ENCODE measurements around the gene CALCOCO2. TPM values are rescaled to one million over a fixed set of nuclear protein-coding genes. Genes with fewer than 3 reads are reported as not detected.

Gene CALCOCO2
- total RNA-seq, 1 experiment from 2014 or later = 65.2 TPM

DNA sequence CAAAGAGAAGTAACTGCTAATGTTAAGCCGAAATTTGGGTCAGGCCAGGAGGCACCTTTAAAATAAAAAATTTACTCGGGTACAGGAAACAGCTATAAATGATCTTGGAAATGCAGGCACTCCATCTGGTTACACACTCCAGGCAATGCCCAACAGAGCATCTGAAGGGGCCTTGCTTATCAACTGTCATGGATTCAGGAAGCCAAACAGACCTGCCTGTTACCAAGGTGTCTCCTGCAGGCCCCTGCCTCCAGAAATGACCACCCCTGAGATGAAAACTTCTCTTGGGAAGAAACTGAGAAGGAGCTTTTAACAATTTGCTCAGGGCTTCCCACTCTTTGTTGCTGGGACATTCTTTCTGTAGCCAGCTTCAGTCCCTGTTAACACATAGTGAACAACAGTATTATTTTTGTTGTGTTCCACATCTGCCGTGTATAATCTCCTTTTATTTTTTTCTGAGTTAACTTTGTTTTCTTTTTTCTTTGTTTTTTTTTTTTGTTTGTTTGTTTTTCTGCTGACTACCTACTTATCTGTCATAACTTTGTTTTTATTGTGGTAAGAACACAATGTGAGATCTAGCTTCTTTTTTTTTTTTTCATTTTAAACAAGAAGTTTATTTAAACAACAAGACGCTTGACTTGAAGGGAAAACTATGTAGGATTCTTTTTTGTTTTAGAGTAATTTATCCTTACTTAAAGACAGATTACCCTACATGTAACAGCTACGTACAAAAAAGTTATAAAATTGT is 43.0 kb downstream of the CALCOCO2 start:
- DNase-seq (ENCODE audit: low read depth) = no peak

DNA sequence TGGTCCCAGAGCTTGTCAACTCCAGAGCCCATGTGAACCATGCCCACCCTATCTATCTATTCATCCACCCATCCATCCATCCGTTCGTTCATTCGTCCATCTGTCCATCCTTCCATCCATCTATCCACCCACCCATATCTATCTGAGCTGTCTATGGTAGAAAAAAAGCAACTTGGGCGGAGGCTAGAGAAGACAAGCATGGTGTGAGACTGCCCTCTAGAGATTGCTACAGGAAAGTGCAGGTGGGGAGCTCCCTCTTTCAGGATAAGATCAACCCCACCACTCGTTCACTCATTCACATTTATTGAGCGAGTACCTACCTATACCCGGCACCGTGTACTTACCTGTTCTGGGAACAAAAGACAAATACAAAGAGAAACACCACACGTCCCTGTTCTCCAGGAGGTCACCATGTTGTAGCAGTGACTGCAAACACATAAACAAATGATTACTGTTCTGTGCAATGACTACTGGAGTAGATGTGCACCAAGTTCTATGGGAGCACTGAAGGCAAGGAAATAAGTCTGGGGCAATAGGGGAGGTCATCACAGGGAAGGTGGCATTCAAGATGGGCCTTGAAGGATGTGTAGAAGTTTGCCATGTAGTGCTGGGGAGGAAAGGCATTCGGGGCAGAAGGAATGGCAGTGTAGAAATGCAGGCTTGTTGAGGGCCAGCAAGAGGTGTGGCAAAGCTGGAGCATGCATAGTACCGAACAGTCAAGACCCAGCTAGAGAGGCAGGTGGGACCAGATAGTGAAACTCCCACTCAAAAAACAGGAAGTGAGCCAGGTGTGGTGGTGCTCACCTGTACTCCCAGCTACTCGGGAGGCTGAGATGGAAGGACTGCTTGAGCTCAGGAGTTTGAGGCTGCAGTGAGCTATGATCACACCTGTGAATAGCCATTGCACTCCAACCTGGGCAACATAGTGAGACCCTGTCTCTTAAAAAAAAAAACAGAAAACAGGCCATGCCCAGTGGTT is 48.4 kb downstream of the CALCOCO2 start:
- peak; percentile 65 for DNase-seq (ENCODE audit: low read depth)

DNA sequence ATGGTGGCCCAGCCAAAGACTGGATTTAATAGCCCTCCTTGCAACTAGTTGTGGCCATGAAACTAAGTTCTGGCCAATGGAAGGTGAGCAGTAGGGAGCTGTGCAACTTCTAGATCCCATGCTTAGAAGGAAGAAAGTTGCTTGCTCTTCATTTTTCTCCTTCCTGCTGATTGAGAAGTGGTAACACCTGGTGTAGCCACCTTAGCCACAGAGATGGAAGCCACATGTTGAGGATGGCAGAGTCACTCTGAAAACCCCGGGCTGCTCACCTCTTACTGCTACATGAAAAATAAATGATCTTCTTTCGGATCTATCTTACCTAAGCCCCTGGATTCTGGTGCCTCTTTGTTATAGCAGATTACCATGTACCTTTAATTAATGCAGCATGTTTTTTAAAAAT is 51.4 kb downstream of the CALCOCO2 start:
- no peak for DNase-seq (ENCODE audit: low read depth)

DNA sequence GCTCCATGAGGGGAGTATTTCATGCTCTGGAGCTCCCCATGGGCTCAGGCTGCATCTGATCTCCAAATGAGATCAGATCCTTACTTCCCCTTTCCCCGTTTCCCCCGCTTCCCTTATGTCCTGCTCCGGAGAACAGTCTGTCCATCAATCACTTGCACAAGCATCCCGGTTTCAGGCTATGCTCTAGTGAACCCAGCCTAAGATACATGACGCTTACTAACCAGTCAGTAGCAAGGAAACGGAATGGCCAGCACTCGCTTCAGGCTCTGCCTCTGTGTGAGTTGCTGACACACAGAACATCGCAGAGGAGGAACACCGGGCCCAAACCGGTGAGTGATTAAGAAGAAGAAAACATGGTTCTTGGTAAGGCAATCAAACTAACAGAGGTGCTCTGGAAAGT is 52.3 kb downstream of the CALCOCO2 start:
- no peak for DNase-seq (ENCODE audit: low read depth)

DNA sequence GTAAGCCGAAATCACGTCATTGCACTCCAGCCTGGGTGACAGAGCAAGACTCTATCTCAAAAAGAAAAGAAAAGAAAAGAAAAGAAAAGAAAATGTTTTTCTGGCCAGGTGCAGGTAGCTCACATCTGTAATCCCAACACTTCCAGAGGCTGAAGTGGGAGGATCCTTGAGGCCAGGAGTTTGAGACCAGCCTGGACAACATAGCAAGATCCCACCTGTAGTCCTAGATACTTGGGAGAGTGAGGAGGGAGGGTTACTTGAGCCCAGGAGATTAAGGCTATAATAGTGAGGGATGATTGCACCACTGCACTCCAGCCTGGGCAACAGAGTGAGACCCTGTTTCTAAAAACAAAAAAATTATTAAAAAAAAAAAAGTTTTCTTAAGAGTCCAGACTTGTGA is 59.3 kb downstream of the CALCOCO2 start:
- DNase-seq (ENCODE audit: low read depth) = no peak

DNA sequence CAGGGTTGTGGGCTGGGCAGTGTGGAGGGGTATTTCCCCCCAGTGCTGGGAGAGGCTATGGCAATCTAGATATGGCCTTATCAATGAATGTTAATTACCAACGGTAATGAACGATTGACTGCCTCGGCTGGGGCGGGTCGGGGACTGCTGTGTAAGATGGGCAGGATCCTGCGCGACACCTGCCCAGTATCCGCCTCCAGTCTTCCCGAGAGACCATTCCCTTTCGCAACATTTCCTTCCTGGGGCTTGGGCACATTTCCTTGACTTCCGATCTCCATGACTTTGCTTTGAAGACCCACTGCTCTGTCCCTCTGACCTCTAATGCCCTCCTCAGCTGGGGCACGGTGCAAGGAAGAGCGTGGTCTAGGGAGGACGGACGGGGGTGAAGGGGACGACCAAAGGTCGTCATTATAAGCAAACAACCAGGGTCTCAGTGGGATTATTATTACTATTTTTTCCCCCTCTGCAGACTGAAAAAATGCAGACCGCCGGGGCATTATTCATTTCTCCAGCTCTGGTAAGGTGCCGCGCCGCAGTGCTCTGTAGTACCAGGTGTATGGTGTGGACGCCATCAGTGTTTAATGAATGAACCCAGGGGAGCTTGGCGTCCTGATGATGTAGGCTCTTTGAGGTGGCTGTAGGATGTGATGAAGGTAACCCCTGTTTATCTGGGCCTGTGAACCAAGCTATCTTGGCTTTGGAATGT is 62.3 kb downstream of the CALCOCO2 start:
- no peak for DNase-seq (ENCODE audit: low read depth)

DNA sequence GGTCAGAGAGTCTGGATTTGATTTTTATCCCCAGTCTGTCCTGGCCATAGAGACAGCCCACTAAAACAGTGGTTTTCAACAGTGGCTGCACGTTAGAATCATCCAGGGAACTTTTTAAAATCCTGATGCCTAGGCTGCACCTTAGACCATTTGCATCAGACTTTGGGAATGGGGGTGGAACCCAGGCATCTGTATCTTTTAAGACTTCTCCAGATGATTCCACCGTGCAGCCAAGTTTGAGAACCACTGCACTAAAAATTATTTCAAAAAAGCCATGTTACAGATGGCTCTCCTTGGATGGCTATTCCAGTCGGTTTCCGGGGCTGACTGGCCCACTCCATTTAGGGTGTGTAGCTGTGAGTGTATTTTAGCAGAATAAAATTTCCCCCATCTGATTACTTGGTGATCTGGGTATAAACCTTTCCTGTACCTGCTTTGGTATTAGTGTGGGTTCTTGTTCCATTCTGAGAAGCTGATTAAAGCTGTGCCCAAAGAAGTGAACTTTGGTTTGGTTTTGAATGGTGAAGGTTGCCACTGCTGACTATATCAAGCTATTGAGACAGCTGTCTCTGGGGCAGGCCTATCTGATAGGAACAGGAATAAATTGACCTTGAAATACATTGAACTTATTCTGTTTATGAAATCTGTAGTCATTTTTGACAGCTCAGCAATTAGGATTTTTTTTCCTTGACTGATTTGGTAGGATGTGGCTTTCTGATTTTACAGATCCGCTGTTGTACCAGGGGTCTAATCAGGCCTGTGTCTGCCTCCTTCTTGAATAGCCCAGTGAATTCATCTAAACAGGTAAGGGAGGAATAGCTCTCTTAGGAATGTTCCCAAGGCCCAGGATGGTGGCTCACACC is 63.0 kb downstream of the CALCOCO2 start:
- no peak for DNase-seq (ENCODE audit: low read depth)

DNA sequence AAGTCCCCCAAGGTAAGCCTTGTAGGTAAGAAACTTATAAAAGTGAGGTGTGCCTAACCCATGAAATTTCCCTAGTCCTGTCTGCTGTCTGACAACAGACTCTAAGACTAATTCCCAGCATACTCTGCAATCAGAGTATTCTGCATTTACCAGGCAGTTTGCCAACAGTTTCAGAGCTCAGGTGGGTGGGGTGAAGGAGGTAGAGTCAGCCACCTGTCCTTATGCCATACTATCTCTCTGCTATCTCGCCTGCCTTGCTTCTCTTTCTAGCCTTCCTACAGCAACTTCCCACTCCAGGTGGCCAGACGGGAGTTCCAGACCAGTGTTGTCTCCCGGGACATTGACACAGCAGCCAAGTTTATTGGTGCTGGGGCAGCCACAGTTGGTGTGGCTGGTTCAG is 64.1 kb downstream of the CALCOCO2 start:
- no peak for DNase-seq (ENCODE audit: low read depth)

DNA sequence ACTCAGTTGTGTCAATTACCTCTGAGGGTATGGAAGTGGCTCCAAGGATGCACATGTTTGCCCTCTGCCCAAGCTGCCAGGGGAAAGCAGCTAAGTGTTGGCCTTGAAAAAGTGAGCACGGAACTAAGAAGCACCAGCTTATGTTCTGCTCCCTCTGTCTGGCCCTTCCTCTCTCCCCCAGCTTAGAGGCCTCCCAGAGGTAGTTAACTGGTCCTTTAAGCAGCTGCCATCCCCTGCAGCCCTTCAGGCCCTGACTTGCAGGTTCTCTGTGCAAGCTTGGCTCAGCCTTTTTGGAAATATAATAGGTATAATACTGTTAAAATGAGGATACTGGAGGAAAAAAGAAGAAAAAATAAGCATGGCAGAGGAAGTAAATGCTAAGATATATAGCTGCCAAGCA is 70.4 kb downstream of the CALCOCO2 start:
- no peak for DNase-seq (ENCODE audit: low read depth)

DNA sequence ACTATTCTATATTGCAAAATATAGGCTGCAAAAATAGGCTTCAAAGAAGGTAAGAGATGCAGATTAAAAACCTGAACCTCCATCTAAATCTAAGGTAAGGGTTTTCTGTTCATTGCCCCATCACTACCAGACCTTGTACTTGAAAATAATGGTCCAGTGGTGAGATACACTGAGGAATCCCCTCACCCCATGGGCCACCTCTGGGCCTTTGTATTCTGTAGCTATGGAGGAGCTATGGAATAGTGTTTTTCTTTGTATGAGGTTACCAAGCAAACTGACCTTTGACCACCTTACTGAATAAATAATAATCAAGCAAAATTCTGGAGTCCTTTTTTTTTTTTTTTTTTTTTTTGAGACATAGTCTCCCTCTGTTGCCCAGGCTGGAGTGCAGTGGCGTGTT is 72.6 kb downstream of the CALCOCO2 start:
- no peak for DNase-seq (ENCODE audit: low read depth)

DNA sequence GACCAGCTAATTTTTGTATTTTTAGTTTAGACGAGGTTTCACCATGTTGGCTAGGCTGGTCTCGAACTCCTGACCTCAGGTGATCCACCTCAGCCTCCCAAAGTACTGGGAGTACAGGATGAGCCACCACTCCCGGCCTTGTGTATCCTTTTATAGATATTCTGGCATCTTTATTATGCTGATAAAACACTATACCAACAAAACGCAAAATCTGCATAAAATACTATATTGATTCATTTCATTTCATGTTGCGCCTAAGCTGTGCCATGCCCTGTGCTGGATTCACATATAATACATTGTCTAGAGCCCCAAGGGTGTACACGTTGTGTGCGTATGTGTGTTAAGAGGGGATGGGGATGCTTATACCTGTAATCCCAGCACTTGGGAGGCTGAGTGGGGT is 73.6 kb downstream of the CALCOCO2 start:
- no peak for DNase-seq (ENCODE audit: low read depth)

DNA sequence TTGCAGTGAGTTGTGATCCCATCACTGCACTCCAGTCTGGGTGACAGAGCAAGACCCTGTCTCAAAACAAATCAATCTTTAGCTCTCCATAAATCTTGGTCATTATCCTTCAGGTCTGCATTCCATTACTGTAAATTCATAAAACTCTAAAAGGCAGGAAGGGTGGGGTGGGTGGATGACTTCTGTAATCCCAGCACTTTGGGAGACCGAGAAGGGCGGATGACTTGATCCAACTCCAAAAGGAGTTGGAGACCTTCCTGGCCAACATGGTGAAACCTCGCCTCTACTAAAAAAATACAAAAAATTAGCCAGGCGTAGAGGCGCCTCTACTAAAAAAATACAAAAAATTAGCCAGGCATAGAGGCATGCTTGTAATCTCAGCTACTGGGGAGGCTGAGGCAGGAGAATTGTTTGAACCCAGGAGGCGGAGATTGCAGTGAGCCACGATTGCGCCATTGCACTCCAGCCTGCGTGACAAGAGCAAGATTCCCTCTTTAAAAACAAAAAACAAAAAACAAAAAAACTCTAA is 75.2 kb downstream of the CALCOCO2 start:
- DNase-seq (ENCODE audit: low read depth) = no peak

DNA sequence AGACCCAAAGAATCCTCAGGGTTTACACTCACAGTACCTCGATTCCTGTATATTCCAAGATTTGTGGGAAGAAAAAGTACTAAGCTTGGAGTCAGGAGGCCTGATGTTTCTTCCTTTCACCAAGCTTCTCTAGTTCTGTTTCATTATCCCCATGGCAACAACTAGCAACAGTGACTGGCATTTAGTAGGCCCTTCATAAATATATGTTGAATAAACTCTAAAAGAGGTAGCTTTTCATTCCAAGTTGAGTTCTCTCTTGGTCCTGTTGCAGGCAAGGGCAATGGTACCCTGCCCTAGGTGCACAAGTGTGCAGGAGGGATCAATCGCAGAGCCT is 76.8 kb downstream of the CALCOCO2 start:
- DNase-seq (ENCODE audit: low read depth) = peak; percentile 72

DNA sequence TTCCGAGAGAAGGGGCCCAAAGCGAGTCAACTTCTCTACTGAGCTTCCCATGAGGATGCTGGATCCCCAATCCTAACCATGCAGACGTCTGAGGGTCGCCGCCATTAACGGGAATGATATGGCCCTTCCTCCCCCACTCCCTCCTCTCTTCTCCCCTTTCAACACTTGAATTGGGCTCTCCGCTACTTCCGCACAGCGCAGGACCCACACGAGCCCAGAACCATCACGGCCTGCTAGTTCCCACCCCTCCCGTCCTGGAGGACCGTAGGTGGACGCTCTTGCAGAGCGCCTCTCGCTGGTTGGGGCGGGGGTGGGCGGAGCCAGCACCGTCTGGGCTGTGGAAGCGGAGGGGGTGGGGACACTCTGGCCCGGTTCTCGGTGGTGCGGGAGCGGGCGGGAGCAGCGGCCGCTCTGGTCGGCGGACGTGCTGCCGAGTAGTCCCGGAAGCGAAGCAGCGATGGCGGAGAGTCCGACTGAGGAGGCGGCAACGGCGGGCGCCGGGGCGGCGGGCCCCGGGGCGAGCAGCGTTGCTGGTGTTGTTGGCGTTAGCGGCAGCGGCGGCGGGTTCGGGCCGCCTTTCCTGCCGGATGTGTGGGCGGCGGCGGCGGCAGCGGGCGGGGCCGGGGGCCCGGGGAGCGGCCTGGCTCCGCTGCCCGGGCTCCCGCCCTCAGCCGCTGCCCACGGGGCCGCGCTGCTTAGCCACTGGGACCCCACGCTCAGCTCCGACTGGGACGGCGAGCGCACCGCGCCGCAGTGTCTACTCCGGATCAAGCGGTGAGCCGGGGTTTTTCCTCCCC is 77.4 kb downstream of the CALCOCO2 start, which contains the start of gene UBE2Z:
Gene UBE2Z, plus strand, starts transcription at position 361 of the 797 bp plus-strand sequence. Its CDS starts 97 bp downstream, at position 458.
- peak; percentile 94 for DNase-seq (ENCODE audit: low read depth)

DNA sequence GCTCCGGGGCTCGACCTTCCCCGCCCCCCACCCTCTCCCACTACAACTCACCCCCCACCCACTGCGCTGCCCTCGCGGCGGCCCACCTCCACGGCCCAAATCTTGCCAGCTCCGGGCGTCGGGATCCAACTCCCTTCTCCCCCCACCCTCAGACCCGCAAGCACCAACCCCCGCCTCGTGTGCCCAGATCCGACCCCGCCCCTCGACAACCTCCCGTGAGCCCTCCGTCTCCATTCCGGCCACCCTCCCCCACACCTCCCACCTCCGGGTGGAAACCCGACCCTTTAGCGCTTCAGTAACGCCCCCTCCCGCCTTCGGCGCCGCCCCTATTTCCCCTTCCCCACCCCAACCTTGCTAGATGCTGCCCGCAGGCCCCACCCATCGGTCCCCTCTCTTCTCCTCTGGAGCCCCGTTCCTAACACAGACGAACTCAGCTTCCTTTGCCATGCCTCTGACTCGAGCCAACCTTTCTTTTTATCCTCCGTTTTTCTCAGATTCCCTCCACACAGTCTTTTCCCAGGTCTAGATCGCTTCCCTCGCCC is 78.1 kb downstream of the CALCOCO2 start:
- peak; percentile 78 for DNase-seq (ENCODE audit: low read depth)

DNA sequence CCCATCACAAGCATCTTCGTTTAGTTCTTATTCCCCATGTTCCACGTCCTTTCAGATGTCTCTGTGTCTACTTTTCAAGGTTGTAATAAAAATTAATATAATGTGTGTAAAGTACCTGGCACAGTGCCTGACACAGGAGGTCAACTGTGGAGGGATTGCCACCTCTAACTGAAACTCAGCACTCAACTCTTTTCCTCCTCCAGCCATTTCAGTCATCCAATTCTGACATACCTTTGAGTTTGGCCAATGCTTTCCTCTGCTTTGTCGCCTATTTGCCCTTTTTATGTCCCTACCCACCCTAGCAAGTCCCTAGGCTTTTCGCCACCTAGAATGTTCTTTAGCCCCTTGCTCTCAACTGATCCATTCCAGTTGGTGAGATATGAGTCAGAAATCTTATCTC is 78.9 kb downstream of the CALCOCO2 start:
- DNase-seq (ENCODE audit: low read depth) = no peak

DNA sequence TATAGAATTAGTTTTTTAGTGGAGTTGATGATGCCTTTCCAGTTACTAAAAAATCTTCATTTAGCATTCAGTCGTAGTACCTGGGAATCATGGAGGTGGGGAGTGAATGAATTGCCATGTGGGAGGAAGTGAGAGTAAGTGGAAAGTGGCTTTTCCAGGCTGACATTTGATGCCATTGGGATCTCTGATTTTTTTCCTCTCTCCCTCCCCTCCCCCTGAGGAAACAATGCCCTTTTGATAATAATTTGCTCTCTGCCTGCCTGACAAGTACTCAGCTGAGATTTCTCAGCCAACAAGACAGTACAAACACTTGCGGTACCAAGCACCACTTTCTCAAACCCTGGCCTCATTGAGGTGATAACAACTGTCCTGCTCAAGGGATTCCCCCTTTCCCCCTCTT is 79.5 kb downstream of the CALCOCO2 start:
- no peak for DNase-seq (ENCODE audit: low read depth)

DNA sequence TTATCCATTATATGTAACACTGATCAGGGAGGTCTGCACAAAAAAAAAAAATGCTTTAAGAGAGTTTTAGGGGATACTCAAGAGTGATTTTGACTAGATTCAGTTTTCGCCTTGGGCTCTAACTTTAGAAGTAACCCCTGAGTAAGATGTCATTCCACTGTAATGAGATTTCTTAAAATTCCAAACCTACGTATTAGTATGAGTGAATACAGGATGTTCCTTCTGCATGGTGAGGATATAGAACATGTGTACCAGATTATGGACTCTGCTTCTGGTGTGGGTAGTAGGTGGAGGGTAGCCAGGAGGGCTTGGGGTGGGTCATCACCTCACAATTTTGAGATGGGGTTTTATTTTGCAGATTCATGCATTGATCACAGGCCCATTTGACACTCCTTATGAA is 81.6 kb downstream of the CALCOCO2 start:
- DNase-seq (ENCODE audit: low read depth) = no peak
